Heart left ventricle (tissue), 16 donors: ENCODE data around the gene CDK2AP2. TPM values are rescaled to one million over a fixed set of nuclear protein-coding genes. Genes with fewer than 3 reads are reported as not detected.

Experiments used
- ATAC-seq, 4 donors: fragments of 200-7000 bp; cut with Tn5 transposase; one replicate each; pipeline ENCODE4 v1.9.1; 2020 to 2022; ENCODE audit warnings: moderate library complexity in 4 of 4, mild to moderate bottlenecking in 3 of 4, moderate number of reproducible peaks in 1 of 4
- DNase-seq, 5 donors: peaks; one replicate each; pipeline ENCODE4 v3.0.0-alpha.2; 2020
- H3K27ac ChIP-seq, 12 donors: fragments of 200-600 bp; sonication (generic) in 4 of 12; one replicate each; pipeline versions ENCODE4 v1.5.0 to v1.8.0; 2016 to 2022; ENCODE audit warnings: mild to moderate bottlenecking in 2 of 12
- H3K27me3 ChIP-seq, 9 donors: fragments of 200-600 bp; sonication (generic) in 2 of 9; one replicate each; pipeline versions ENCODE4 v1.5.1 to v1.8.0; 2016 to 2022; ENCODE audit warnings: mild to moderate bottlenecking in 3 of 9
- H3K36me3 ChIP-seq, 9 donors: fragments of 200-600 bp; sonication (generic) in 2 of 9; one replicate each; pipeline versions ENCODE4 v1.5.0 to v1.8.0; 2018 to 2022; ENCODE audit warnings: mild to moderate bottlenecking in 2 of 9
- H3K4me1 ChIP-seq, 12 donors: fragments of 200-600 bp; sonication (generic) in 4 of 12; one replicate each; pipeline versions ENCODE4 v1.5.0 to v1.8.0; 2016 to 2022; ENCODE audit warnings: mild to moderate bottlenecking in 3 of 12
- H3K4me3 ChIP-seq, 12 donors: fragments of 200-600 bp; sonication (generic) in 4 of 12; one replicate each; pipeline versions ENCODE4 v1.5.0 to v1.8.0; 2017 to 2022; ENCODE audit warnings: mild to moderate bottlenecking in 9 of 12, moderate library complexity in 4 of 12
- H3K9me3 ChIP-seq, 12 donors: fragments of 200-600 bp; sonication (generic) in 4 of 12; one replicate each; pipeline versions ENCODE4 v1.5.0 to v1.8.0; 2016 to 2022; ENCODE audit warnings: mild to moderate bottlenecking in 1 of 12
- POLR2A ChIP-seq, 2 donors: fragments of 450-650 bp; IDR thresholded peaks; one replicate each; pipeline ENCODE4 v1.6.1; 2017; ENCODE audit warnings: antibody characterized with exemption in 2 of 2, mild to moderate bottlenecking in 2 of 2, moderate library complexity in 2 of 2
- WGBS, 4 donors: extraction: QIAGEN DNeasy Blood & Tissue Kit in 2 of 4; methylation state at CpG; one replicate each; pipeline versions ENCODE4 v1.1.5 to v1.1.7; 2013 to 2018; 5-methylcytosine and 5-hydroxymethylcytosine counted together
- intact Hi-C, 10 donors: fragments of 100-400 bp; cut with DNase I; formaldehyde crosslinking; loops; one replicate each; pipeline versions ENCODE4 v1.11.1 to v1.14.2; 2022
- polyA plus RNA-seq, 2 donors: library from polyadenylated mRNA; stranded (reverse); fragments of 200-250 nt; gene quantifications; one replicate each; pipeline ENCODE4 v1.2.3, GENCODE V29; 2013
- total RNA-seq, 9 donors: library from RNA; depleted of rRNA in 2 of 9; stranded (reverse); fragments of >200 nt in 2 of 9; fragmentation: NEBNext Ultra II Directional in 3 of 9; extraction: Animal tissue kit (Norgen Biotek cat#: 25700) in 3 of 9; gene quantifications; one replicate each; pipeline versions ENCODE4 v1.1.0 to v1.2.4, GENCODE V29; 2016 to 2023
- TF ChIP-seq, protein P1 (sequence below), 12 donors: fragments of 200-600 bp; sonication (generic) in 4 of 12; IDR thresholded peaks; one replicate each; pipeline versions ENCODE4 v1.5.0 to v1.8.0; 2018 to 2022; ENCODE audit warnings: antibody characterized with exemption in 12 of 12, mild to moderate bottlenecking in 5 of 12
- donor health status: ischemic (EF 13 %, LVEDD 7.1; RV severe dilation, severe dysfunction).
- donor health status: healthy with polysubstance abuse.
- donor health status: DM: no; HTN: yes; CAD: no.
- donor health status: DM: no; HTN: no; CAD: no.
- donor health status: ischemic (EF 25% LVEDD 6.9; RV normal size, moderate dysfunction).
- donor health status: ischemic (EF 25% LVEDD 5.7; RV mildly dilated, moderate dysfunction).
- donor health status: healthy.
- donor health status: DM: yes; HTN: yes; CAD: no.
- donor health status: ischemic (EF 35%, LVEDD 5.7; RV mildly dilated, moderate dysfunction).
- donor health status: nonischemic (EF 11% LVEDD 7.7; RV severe dilation, severe dysfunction).
- donor health status: DM: yes; HTN: yes; CAD: no.
- donor health status: PGD.
- donor health status: ischemic (EF 29% LVEDD 5.4; RV normal size, mild dysfunction).
- donor health status: nonischemic (EF 23%, LVEDD 6.1; RV moderate dilation, normal function).

The CDK2AP2 gene
- total and polyA plus RNA-seq, 11 donors = 37.0 to 461 (median 60.1) TPM

DNA sequence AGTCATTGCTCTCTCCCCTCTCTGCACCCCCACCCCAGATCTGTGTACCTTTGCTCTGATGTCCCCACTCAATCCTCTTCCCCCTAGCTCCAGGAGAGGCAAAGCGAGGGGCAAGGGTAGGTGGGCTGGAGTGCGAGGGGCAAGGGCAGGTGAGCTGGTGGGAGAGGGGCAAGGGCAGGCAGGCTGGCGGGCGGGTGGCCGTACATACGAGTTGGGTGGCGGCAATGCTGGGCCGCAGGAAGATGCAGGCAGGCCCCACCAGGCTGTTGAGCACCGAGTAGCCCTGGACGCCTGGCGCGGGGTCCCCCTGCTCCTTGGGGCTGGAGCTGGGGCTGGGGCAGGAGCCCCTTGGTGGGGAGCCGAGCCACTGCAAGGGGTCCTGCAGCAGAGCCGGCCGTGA, 14.4 kb upstream of the CDK2AP2 start:
- 84 to 92% (median 90%) methylated on average over 12 to 15 of the region's 15 CpGs for WGBS, 4 donors
- Histone ChIP-seq H3K27me3 (no peaks in the 10 kb centered on the region), H3K4me3 (no peak overlapping the region), H3K4me1 (no peaks in the 10 kb centered on the region), H3K27ac (no peak overlapping the region), H3K36me3 (no peaks in the 10 kb centered on the region), H3K9me3 (no peaks in the 10 kb centered on the region)
- intact Hi-C loops = no loop called here
- no peak for ATAC-seq
- TF ChIP-seq, protein P1, sequence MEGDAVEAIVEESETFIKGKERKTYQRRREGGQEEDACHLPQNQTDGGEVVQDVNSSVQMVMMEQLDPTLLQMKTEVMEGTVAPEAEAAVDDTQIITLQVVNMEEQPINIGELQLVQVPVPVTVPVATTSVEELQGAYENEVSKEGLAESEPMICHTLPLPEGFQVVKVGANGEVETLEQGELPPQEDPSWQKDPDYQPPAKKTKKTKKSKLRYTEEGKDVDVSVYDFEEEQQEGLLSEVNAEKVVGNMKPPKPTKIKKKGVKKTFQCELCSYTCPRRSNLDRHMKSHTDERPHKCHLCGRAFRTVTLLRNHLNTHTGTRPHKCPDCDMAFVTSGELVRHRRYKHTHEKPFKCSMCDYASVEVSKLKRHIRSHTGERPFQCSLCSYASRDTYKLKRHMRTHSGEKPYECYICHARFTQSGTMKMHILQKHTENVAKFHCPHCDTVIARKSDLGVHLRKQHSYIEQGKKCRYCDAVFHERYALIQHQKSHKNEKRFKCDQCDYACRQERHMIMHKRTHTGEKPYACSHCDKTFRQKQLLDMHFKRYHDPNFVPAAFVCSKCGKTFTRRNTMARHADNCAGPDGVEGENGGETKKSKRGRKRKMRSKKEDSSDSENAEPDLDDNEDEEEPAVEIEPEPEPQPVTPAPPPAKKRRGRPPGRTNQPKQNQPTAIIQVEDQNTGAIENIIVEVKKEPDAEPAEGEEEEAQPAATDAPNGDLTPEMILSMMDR (IDR thresholded peaks at IDR 0.05) = no peak
- DNase-seq = no peak

DNA sequence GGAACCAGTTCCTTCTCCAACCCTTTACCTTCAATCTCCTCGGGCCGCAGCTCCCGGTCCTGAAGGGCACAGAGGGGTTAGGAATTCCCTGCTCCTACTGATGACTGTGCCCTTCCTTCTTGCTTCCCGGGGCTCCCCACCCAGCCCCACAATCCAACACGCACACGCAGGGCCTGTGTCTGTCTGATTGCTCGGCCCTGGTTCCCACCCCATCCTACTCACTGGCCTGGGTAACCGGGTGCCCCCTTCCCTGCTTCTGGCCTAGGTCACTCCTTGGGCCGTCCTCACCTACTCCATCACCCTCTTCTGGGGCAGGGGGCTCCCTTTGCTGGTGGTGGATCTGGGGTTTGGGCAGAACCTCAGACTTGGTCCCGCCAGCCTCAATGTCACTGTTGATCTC, 14.0 kb upstream of the CDK2AP2 start:
- intact Hi-C loops = no loop called here
- Histone ChIP-seq H3K9me3 (no peaks in the 10 kb centered on the region), H3K36me3 (no peaks in the 10 kb centered on the region), H3K4me3 (no peak overlapping the region), H3K4me1 (no peaks in the 10 kb centered on the region), H3K27ac (no peak overlapping the region), H3K27me3 (no peaks in the 10 kb centered on the region)
- 78 to 81% (median 80%) methylated on average over 10 of the region's 10 CpGs for WGBS, 4 donors
- no peak for ATAC-seq
- no peak for DNase-seq
- TF ChIP-seq, protein P1 (IDR thresholded peaks at IDR 0.05) = no peak
- no peak for TF ChIP-seq POLR2A (IDR thresholded peaks at IDR 0.05)

DNA sequence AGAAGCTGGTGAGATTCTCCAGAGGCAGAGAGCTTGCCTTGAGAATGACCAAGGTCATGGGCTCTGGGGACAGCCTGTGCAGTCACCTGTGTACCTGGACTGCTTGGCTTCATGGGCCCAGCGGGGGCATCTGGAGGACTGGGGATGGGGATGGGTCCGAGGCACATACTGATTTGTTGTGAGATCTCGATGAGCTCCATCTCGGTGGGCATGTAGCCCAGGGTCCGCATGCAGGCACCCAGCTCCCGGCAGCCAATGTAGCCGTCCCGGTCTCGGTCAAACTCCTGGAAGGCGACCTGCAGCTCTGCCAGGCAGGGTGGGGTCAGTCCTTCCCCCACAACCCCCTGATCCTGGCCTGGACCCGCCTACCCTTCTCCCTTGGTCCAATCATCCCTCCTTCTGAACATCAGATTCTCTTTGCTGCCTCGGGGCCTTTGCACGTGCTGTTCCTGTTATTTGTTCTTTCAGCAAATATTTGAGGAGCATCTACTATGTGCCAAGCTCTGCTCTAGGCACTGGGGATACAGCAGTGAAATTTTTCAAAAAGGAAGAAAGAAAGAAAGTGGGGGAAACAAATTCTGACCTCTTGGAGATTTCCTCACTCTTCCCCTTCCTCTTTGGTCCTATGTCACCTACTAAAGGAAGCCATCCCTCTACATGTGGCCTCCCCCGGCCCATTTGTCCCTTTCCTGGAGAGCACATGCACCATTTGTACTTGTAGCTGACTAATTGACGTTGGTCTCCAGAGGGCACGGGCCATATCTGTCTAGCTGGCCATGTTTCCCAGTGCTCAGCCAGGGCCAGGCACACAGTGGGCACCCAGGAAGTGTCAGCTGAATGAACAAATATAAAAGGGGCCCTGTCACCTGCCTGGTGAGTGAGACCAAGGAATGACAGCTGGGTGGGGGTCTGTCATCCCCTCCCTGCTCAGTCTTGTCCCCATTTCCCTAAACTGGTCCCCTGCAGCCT, 13.2 kb upstream of the CDK2AP2 start:
- Histone ChIP-seq H3K36me3 (no peaks in the 10 kb centered on the region), H3K27ac (no peak overlapping the region), H3K4me3 (no peak overlapping the region), H3K4me1 (no peaks in the 10 kb centered on the region), H3K27me3 (no peaks in the 10 kb centered on the region), H3K9me3 (no peaks in the 10 kb centered on the region)
- TF ChIP-seq POLR2A (IDR thresholded peaks at IDR 0.05) = no peak
- TF ChIP-seq, protein P1 (IDR thresholded peaks at IDR 0.05) = no peak
- no peak for ATAC-seq
- intact Hi-C loops = no loop called here
- WGBS, 4 donors = 78 to 90% (median 85%) methylated on average over 9 to 16 of the region's 16 CpGs
- DNase-seq = no peak

GRCh38 chr11:67519726-67520125, 11.8 kb upstream of the CDK2AP2 start:
- no peak for TF ChIP-seq POLR2A (IDR thresholded peaks at IDR 0.05)
- TF ChIP-seq, protein P1 (IDR thresholded peaks at IDR 0.05) = no peak
- H3K27me3 ChIP-seq = no peaks in the 10 kb centered on the region
- 87 to 93% (median 88%) methylated on average over 32 of the region's 32 CpGs for WGBS, 4 donors
- DNase-seq = no peak
- H3K9me3 ChIP-seq = no peaks in the 10 kb centered on the region
- no peaks in the 10 kb centered on the region for H3K36me3 ChIP-seq
- intact Hi-C loops = no loop called here
- H3K27ac ChIP-seq = no peak overlapping the region
- ATAC-seq = no peak
- H3K4me3 ChIP-seq = no peak overlapping the region
- no peaks in the 10 kb centered on the region for H3K4me1 ChIP-seq
